ENCODE results near the gene SPDYE3.
A peak's percentile ranks its signal among the peaks of the same experiment; 100 is the strongest.

- TF ChIP-seq CTCF (IDR thresholded peaks at IDR 0.05) (peak; percentile 6 to 71 (median 36)), POLR2A (IDR thresholded peaks at IDR 0.05) (peak; percentile 33 to 62)
Measured at GRCh38 chr7:100271716-100272537, 35.6 kb upstream of the SPDYE3 start.
